ENCODE measurements around the gene KSR1.
"Not testable (repeated sequence)": the region's sequence is repeated elsewhere in the genome, so short reads cannot be mapped to it uniquely, and the experiment has no call there.

GRCh38 chr17:27653449-27653971 lies 197.3 kb downstream of the KSR1 start:
- not testable (repeated sequence) for TF ChIP-seq CTCF (conservative IDR thresholded peaks at IDR 0.05; ENCODE audit: low read depth, low read length); EZH2 (IDR thresholded peaks at IDR 0.05; ENCODE audit: borderline replicate concordance, low read depth, low read length, poor library complexity, severe bottlenecking)
